Amygdala (tissue), 56 donors: ENCODE measurements around the gene TTYH3.
A peak's percentile ranks its signal among the peaks of the same experiment; 100 is the strongest.

Experiments used
- DNase-seq, 56 donors: peaks; one replicate each; lab custom pipeline; 2025; lab: John Stamatoyannopoulos, UW

Gene TTYH3

DNA sequence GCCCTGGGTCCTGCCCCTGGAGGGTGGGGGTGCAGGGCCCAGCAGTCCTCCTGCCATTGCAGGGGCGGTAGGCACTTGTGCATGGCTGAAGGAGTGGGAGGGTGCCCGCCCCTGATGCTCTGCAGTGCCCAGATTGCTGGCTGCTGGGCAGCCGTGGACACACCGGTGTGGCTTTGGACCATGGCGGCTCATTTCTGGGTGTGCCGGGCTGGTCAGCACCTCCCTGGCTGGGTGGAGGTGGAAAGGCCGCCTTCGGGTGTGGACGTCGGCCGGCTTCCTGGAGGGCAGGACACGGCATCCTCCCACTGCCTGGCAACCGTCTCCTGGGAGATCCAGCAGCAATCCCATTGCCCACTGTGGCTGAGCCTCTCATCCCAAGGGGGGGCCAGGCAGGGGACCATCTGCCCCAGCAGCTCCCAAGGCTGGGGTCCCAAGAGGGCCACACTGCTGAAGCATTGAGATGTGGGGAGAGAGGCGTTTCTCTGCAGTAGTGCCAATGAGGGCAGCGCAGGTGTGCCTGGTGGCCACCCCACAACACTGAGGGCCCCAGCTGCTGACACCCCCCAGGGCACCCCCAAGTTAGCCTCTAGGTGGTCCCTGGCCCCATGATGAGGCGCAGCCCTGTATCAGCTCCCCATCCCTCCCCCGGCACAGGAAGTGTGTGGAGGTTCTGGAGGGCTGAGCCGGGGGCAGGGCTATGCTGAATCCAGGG lies 12.9 kb downstream of the TTYH3 start:
- no peak for DNase-seq

DNA sequence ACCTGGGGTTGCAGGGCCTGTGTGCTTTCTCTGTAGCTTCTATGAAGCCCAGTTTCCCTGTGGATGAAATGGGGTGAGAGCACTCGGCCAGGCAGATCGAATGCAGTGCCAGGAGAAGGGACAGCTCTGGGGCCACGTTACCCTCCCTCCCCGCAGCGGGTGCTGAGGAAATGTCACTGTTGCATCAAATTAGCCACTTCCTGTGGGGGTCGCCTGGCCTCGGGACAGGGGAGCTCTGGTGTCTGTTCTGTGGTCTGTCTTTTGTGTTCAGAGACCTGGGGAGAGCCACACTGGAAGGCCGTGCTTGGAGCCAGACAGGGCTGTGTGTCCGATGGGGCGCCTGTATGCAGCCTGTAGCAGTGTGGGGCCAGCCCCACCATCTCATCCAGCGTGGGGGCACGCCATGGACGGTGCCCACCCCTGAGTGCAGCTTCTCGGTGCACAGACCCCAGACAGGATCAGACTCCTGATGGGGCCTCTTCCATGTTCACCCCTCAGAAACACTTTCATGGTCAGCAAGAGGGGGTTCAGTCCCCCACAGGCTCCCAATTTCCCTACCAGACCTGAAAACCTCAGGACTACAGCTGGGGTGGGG lies 13.6 kb downstream of the TTYH3 start:
- no peak for DNase-seq

DNA sequence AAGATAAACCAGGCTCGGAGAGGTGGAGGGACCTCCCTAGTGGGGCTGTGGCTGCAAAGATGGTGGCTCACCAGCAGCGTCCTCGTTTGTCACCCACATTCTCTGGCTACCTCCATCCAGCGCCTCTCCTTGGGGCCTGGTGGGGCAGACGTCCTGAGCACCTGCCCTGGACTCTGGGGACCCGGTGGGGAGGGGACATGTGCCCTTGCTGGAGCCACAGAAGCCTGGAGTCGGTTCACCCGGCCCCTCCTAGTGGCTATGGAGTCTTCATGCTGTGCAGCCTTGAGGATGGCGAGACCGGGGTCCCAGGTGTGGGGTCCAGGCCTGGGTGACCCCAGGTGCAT lies 14.5 kb downstream of the TTYH3 start:
- no peak for DNase-seq

DNA sequence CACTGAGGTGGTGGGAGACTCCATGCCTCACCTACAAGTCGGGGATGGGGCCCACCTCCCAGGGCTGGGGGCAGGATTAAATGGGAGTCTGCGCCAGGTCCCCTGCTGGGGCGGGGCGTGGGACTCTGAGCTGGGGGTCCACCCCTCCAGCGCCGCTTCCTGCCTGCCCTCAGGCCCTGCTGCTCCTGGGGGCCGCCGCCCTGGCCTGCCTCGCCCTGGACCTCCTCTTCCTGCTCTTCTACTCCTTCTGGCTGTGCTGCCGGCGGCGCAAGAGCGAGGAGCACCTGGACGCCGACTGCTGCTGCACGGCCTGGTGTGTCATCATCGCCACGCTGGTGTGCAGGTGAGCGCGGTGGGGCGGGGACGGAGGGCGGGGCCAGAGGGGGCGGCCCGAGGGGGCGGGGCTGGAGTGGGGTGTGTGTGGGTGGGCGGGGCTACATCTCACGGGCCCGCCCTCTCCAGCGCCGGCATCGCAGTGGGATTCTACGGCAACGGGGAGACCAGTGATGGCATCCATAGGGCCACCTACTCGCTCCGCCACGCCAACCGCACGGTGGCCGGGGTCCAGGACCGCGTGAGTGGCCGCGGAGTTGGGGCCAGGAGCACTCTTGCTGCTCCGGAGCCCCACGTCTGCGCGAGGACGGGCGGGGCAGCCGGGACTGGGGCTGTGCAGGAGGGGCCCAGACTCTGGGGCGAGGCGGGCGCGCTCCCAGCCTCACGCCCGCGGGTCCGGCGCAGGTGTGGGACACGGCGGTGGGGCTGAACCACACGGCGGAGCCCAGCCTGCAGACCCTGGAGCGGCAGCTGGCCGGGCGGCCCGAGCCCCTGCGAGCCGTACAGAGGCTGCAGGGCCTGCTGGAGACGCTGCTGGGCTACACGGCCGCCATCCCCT lies 15.1 kb downstream of the TTYH3 start:
- DNase-seq = no peak

DNA sequence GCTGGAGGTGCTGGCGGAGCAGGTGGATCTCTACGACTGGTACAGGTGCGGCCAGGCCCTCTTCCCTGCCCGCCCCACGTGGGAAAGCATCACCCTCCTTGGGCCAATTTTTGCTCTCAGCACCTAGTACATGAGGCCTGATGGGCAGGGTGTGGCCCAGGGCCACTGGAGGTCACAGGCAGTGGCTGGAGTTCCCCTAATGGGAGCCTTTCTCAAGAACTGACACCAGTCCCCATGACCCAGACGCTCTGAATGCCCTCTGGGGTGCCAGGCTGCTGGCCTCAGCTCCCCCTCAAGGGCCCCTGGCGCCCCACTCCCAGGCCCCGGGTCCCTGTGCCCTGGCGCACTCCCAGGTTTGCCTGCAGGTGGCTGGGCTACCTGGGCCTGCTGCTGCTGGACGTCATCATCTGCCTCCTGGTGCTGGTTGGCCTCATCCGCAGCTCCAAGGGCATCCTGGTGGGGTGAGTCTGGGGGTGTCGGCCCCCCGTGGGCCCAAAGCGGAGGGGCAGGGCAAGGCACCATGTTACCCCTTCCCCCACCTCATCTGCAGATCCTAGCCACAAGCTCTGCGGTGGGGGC lies 15.9 kb downstream of the TTYH3 start:
- no peak for DNase-seq

DNA sequence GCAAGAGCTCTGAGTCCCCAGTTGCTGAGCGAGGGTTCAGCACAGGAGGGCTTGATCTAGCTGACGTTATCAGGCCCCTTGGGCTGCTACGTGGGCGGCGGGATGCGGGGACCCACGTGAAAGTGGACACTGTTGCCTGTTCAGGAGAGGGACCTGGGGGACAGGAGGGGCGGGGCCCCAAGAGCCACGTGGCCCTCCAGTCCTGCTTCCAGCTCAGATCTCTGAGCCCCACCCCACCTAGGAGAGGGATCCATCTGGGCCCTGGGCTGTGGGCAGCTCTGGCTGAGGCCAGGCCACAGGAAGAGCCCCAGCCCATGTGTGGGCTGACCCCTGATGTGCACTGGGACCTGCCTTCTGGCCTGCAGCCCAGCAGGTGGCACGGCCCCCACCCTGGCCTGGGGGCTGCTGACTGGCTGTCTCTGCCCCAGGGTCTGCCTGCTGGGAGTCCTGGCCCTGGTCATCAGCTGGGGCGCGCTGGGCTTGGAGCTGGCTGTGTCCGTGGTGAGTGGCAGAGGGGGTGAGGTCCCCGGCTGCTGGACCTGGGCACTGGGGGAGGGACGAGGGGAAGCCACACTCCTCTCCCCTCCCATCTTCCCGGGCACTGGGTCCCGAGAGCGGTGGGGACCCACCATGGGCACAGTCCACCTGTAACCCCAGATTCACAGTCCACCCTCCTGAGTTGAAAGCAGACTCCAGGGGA lies 17.5 kb downstream of the TTYH3 start:
- no peak for DNase-seq

DNA sequence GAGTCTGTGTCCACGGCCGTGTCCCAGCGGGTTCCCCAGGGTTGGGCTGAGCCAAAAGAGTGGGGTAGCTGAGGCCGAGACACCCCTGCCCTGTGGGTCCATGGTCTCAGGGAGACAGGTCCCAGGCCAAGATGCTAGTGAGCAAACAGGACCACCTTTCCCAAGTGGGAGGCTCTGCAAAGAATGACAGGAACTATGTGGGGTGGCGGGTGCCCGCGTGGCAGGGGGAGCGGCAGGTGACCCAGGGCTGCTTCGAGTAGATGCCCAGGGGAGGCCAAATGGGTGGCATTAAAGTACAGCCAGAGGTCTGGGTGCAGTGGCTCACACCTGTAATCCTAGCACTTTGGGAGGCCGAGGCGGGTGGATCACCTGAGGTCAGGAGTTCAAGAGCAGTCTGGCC lies 18.2 kb downstream of the TTYH3 start:
- DNase-seq = no peak

DNA sequence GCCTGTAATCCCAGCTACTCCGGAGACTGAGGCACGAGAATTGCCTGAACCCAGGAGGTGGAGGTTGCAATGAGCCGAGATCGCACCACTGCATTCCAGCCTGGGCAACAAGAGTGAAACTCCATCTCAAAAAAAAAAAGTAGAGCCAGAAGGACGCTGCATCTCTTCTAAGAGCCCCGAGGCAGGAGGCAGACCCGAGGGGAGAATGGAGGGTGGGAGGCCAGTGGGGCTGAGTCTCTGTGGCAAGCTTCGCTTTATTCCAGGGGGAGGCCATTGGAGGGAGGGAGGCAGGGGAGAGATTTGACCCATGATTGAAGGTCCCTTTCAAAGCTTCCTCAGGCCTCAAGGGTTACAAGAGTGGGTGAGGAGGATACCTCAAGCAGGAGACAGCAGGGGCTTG lies 18.7 kb downstream of the TTYH3 start:
- DNase-seq = no peak

DNA sequence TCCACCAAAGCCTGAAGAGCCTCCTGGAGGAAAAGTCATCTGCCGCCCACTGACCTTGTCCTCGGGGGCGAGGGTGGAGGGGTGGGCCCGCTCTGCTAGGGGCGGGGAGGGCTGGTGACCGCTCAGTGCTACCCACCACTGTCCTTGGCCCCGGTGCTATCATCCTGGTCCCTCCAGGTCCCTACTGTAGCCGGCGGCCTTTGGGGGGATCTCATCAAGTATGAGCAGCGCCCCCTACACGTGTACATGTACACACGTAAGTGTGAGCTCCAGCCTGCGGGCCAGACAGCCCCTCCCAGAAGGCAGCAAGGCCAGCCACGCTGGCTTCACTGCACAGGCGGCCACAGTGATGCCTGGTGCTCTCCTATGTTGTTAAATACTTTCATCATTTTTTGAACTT lies 19.6 kb downstream of the TTYH3 start:
- no peak for DNase-seq

DNA sequence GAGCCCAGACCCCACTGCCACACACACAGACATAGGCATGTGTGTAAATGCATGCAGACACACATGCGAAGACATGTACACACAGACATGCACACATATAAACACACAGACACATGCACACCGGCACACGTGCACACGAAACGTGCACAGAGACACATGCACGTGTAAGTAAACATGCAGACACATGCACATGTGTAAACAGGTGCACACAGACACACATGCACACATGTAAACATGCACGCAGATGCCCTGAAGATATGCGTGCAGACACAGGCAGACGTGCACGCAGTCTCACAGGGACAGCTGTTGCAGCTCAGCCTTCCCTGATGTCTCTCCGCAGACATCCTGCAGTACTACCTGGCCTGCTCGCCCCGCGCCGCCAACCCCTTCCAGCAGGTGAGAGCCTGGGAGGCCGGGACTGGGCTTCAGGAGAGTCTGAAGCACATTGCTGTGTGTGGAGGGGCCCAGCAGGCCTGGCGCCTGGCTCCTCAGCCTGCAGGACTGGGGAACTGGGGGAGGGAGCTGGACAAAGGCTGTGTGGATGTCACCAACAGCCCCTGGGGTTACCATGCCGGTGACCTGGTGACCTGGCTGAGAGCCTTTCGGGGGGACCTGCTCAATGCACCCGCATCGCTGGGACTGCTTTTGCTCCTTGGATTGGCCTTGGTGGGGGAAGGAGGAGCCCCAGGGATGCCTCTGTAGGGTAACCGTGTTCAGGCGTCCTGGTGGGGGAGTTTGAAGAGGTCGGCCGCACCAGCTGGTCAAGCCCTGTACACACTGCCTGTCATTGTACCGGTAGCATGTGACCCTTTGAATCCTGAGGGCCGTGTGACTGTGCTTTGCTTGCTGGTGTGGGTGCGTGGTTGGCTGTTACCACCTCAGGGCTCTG lies 20.3 kb downstream of the TTYH3 start:
- DNase-seq = no peak

DNA sequence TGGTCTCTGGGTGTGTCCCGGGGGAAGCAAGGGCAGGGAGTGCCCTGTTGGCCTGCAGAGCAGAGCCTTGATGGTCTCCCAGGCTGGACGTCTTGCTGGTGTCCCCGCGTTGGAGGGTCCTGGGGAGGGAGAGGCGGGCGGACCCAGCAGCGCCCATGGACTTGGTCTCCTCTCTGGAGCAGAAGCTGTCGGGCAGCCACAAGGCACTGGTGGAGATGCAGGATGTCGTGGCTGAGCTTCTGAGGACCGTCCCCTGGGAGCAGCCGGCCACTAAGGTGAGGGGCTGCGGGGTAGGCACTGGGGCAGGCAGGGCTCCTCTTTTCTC lies 20.9 kb downstream of the TTYH3 start:
- no peak for DNase-seq

DNA sequence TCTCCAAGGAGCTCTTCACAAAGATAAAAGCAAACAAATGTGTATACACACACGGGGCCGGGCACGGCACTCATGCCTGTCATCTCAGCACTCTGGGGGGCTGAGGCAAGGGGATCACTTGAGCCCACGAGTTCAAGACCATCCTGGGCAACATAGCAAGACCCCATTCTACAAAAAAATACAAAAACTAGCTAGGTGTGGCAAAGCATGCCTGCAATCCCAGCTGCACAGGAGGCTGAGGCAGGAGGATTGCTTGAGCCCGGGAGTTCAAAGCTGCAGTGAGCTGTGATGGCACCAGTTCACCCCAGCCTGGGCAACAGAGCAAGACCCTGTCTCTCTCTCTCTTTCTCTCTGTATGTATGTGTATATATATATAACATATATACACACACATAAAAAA lies 22.3 kb downstream of the TTYH3 start:
- DNase-seq = no peak

DNA sequence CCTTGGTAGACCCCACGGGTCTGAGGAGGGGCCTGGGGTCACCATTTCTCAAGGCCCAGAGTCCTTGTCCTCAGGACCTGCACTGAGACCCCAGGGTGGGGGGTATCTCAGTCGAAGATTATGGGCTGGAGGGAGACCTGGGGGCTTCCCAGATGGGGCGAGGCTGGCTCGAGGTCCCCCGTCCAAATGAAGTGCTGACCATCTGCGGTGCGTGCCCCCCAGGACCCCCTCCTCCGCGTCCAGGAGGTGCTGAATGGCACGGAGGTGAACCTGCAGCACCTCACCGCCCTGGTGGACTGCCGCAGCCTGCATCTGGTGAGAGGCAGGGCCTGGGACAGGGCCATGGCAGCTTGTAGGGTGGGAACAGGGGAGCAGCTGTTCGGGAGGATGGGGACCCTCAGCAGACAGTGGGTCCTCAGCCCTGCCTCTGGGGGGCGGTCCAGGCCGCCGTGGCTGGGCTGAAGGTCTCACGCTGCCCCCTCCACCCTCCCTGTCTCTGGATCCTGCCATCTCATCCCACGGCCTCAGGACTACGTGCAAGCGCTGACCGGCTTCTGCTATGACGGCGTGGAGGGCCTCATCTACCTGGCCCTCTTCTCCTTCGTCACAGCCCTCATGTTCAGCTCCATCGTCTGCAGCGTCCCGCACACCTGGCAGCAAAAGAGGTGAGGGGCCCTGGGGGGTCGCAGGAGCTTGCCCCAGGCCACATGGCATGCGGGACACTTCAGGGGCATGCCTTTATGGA lies 24.3 kb downstream of the TTYH3 start:
- DNase-seq = no peak

DNA sequence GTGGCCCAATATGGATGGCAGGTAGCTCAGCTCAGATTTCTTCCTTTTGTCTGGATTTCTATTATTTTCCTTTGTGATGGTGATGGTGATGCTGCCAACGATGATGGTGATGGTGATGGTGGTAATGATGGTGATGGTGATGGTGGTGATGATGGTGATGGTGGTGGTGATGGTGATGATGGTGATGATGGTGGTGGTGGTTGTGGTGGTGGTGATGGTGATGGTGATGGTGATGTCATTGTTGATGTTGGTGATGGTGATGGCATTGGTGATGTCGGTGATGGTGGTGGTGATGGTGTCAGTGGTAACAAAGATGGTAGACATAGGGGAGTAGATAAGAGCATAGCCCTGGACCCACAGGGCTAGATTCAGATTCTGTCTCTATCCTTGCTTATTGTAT lies 25.4 kb downstream of the TTYH3 start:
- DNase-seq = no peak

DNA sequence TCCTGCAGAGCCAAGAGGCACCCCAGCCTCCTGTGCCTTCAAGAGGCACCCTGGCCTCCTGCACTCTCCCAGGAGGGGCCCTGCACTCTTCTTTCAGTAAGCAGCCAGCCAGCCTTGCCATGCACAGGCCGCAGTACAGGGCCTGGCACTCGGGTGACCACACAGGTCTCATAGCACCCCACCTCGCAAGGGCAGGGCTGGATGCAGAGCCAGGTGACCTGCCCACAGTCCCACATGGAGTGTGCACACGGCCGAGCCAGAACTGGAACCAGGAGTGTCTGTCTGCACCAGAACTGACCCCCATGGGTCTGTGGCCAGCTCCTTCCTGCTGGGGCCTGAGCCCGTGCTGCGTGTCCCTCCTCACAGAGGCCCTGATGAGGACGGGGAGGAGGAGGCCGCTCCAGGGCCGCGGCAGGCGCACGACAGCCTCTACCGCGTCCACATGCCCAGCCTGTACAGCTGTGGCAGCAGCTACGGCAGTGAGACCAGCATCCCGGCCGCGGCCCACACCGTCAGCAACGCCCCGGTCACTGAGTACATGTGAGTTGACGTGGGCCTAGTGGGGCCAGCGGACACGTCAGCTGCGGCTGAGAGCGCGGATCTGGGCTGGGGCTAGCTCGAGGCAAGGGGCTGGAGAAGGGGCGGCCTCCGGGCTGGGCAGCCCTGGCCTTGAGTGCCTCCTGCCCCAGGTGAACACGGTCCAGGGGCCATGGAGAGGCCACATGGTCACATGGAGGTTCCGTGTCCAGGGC lies 26.3 kb downstream of the TTYH3 start:
- DNase-seq = no peak

DNA sequence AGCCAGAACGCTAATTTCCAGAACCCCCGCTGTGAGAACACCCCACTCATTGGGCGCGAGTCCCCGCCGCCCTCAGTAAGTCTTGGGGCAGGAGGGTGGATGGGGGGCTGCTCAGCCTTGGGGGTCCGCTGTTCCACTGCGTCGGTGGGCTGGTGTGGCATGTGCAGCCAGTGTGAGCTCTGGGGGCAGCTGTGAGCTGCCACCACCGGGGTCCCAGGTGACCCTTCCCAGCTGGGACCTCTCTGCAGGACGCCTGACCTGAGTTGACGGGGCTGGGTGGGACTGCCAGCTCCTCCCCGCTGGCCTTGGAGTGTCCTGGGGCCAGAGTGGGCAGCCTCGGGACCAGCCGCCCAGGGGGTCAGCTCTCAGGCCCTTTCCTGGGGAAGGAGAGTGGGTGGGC lies 27.2 kb downstream of the TTYH3 start:
- DNase-seq = no peak

DNA sequence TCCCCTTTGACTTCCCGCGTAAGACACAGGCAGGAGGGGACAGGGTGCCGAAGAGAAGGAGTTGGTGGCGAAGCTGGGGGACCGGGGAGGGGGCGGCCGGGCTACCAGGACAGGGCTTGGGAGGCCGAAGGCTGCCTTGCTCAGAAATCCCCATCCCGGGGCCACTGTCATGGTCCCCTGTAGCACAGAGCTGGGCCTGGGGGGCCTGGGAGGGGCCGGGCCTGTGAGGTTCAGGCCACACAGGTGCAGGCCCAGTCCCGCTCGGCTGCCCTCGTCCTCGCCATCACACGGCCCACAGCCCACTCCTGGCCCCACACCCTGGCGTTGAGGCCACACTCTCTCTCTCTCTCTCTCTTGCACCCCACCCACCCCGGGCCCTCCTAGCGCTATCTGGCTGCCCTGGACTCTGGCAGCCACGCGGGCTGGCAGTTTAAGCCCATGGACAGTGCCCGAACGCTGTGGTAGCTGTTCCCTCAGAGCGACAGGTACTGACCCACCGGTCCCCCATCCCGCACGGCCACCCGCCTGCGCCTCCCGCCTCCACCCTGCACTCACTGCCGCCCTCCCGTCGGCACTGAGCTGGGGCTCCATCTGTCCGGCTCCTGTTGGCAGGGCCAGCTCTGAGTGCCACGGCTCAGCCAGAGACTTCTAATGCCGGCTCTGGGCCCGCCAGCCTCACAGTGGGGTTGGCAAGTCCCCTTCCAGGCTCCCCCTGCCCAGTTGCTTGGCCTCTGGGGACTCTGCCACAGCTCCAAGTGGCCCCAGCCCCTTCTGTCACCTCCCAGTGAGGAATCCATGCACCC lies 28.0 kb downstream of the TTYH3 start:
- peak in 5 of 56 donors; percentile 13 to 52 (median 45) for DNase-seq
